AG09309 (cell line): Measurements from ENCODE around the gene ATP2B2.

Experiments used
- DNase-seq: peaks from one replicate; pipeline ENCODE4 v3.0.0-alpha.2; 2010; ENCODE audit warnings: low read depth
- H3K4me3 ChIP-seq: 2 replicates; pipeline ENCODE4 v1.5.1; 2011; ENCODE audit warnings: mild to moderate bottlenecking, low read depth, low read length, moderate library complexity; ENCODE audit not compliant: control insufficient read depth
- TF ChIP-seq, protein P1 (sequence below): IDR thresholded peaks from 2 replicates; pipeline ENCODE4 v1.5.1; 2011; ENCODE audit warnings: mild to moderate bottlenecking, low read depth, low read length, inconsistent platforms; ENCODE audit not compliant: insufficient read depth, control insufficient read depth; ENCODE audit errors: missing control alignments

ATP2B2 gene

DNA sequence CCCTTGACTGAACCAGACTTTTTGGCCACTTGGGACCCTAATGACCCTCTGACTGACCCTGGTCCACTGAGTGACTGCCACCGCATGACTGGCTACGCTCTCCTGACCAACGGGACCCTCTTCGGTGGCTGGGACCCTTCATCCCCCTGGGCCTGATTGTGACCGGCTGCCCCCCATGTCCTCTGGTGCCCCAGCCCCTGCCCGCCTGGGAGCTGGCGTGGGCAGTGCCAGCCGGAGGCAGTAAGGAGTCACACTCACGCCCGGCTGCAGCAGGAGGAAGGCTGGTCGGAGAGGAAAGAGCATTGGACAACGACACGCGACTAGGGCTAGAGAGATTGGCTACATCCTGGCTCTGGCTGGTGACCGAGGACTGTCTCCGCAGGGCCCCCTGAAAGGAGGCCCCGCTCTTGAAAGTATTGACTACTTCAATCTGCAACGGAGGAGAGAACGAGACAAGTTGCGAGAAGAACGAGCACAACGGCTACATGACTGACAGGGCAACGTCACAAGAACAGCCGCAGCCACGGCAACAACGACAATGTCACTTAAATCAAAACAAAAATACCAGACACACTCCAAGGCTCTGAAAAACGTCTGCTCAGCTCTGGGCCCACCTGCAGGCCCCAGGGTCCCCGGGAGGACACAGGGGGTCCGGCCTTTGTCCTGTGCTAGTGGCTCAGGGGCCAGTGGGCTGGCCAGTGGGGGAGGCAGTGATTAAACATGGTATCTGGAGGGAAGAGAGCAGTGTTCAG lies 169.3 kb downstream of the ATP2B2 start:
- TF ChIP-seq, protein P1, sequence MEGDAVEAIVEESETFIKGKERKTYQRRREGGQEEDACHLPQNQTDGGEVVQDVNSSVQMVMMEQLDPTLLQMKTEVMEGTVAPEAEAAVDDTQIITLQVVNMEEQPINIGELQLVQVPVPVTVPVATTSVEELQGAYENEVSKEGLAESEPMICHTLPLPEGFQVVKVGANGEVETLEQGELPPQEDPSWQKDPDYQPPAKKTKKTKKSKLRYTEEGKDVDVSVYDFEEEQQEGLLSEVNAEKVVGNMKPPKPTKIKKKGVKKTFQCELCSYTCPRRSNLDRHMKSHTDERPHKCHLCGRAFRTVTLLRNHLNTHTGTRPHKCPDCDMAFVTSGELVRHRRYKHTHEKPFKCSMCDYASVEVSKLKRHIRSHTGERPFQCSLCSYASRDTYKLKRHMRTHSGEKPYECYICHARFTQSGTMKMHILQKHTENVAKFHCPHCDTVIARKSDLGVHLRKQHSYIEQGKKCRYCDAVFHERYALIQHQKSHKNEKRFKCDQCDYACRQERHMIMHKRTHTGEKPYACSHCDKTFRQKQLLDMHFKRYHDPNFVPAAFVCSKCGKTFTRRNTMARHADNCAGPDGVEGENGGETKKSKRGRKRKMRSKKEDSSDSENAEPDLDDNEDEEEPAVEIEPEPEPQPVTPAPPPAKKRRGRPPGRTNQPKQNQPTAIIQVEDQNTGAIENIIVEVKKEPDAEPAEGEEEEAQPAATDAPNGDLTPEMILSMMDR, result no peak
- no peak overlapping the region for H3K4me3 ChIP-seq
- DNase-seq, result no peak

DNA sequence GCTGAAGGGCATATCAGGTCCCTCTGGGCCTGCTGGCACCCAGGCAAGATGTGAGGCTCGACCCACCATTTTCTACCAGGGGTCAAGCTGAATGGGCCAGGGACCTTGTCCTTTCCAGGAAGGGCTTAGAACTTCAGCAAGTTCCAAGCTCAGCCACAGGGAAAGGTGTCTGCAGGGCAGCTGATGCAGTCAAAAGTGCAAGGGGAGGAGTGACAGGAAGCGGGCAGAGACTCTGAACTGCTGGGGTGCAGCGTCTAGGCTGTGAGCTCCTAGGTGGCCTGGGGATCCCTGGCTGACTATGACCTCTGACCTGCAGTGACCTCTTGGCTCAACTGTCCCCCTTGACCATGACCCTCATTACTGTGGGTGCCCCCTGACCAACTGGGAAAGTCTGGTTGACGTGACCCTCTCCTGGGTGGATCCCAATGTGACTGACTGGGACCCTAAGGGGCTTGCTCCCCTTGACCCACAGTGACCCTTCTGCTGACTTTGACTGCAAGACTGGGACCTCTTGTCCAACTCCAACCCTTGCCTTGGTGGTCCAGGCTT lies 170.1 kb downstream of the ATP2B2 start:
- DNase-seq, result no peak
- TF ChIP-seq, protein P1, result no peak
- H3K4me3 ChIP-seq, result no peak overlapping the region

DNA sequence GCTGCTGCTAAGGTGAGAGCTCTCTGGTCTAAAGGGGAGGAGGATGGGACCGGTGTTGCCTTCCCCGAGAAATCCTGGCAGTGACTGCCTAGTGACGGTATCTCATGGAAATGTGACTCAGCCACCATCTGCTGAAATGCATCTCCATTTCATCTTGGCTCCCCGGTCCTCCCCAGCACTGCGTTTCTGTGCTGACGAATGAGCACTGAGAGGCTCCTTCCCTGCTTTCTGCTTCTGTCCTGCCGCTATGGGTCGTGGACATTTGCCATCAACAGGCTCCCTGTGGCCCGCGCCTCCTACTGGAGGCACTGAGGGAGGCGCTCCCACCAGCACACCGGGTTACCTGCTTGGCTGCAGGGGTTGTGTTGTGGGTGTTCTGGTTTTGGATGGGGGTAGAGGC lies 170.9 kb downstream of the ATP2B2 start:
- TF ChIP-seq, protein P1, result peak; percentile 48
- DNase-seq, result peak; percentile 41
- no peak overlapping the region for H3K4me3 ChIP-seq

DNA sequence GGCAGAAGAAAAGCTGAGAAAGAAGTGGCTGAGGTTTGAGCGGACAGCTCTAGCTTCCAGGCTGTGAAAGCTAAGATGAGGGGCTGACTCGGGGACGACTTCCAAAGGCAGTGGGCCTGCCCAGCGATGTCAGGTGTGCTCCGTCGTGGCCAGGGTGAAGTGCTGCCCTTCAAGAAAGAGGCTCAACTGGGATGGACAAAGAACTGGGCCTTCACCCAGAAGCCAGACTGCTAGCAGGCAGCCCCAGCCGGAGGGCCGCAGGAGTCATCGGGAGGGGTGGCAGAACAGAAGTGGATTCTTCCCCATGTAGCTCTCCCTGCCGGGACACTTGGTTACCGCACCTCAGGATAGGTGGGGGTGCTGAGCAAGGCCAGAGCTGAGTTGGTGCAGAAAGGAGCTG lies 171.3 kb downstream of the ATP2B2 start:
- TF ChIP-seq, protein P1, result no peak
- DNase-seq, result no peak
- H3K4me3 ChIP-seq, result no peak overlapping the region

DNA sequence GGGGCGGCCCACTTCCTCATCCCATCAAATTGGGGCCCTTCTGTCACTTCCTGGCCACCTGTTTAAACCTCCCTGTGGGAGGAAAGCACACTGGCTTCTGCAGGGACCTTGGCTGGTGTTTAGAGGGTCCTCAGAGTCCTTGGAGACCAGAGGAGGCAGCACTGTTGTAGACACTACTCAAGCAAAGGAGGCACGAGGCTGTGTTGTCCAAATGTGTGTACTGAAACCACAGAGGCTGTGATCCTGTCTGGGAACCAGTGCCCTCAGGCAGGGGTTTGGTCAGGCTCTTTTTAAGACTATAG lies 172.1 kb downstream of the ATP2B2 start:
- no peak overlapping the region for H3K4me3 ChIP-seq
- DNase-seq, result no peak
- TF ChIP-seq, protein P1, result no peak

DNA sequence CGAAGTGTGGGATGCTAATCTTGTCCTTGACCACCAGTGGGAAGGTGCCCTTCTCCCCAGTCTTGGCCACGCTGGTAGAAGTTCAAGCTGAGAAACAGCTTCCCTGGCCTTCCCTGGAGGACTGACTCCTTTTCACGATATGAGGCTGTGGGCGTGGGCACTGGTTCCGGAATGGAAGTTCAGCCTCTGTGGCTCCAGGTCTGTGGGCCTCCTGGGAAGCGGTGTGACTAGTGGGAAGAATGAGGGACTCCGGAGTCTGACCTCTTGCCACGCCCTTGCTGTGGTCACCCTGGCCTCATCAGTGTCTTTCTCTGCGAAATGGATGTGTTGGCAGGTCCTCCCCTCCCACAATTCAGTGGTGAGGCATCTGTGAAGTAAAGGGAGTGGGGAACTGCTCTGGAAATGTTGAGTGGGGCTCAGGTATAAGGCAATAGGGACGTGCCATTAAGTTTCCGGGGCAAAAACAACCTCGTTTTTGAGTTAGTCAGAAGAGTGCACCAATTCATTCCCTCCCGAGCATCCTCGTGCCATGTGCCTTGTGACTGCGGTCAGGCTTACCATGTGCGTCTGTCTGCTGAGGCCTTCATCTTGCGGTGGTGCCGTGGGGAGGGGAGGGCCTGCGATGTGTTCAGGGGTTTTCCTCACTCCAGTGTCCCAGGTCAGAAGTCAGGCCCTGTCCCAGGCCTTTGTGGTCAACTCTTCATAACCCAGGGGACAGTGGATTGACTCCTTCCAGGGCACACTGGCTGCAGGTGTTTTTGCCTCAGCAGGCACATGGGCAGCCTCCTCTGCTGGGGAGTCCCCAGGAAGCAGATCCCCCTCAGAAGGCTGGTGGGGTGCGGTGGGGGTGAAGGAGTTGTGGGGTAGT lies 172.7 kb downstream of the ATP2B2 start:
- no peak overlapping the region for H3K4me3 ChIP-seq
- no peak for DNase-seq
- TF ChIP-seq, protein P1, result no peak
